CD4-positive, CD25-positive, alpha-beta regulatory T cell (primary cell): ENCODE results near the gene ADAD2. TPM values are rescaled to one million over a fixed set of nuclear protein-coding genes. Genes with fewer than 3 reads are reported as not detected.

Experiments
- ATAC-seq, 2 donors: fragments of 150-1000 bp; cut with Tn5 transposase; one replicate each; pipeline ENCODE4 v1.10.0; 2021; ENCODE audit warnings: low read depth in 2 of 2, moderate number of reproducible peaks in 2 of 2, moderate library complexity in 1 of 2
- DNase-seq, 3 donors: peaks; one replicate each; pipeline versions ENCODE4 v3.0.0 to v3.0.0-alpha.2; 2012 to 2022; ENCODE audit warnings: mixed read lengths in 1 of 3
- H3K27ac ChIP-seq: one replicate; pipeline ENCODE4 v1.7.0; 2013; ENCODE audit warnings: mild to moderate bottlenecking, low read length; ENCODE audit not compliant: insufficient read depth, poor library complexity, severe bottlenecking
- H3K27me3 ChIP-seq: one replicate; pipeline ENCODE4 v1.7.0; 2013; ENCODE audit warnings: low read length; ENCODE audit not compliant: control insufficient read depth, insufficient read depth
- H3K36me3 ChIP-seq: one replicate; pipeline ENCODE4 v1.7.0; 2013; ENCODE audit warnings: mild to moderate bottlenecking, low read length, moderate library complexity; ENCODE audit not compliant: control insufficient read depth, insufficient read depth
- H3K4me1 ChIP-seq: 2 replicates; pipeline ENCODE4 v1.7.0; 2013; ENCODE audit warnings: mild to moderate bottlenecking, low read length; ENCODE audit not compliant: insufficient read depth, control insufficient read depth, poor library complexity, severe bottlenecking
- H3K4me3 ChIP-seq: one replicate; pipeline ENCODE4 v1.7.0; 2013; ENCODE audit warnings: low read depth, mild to moderate bottlenecking, low read length, moderate library complexity
- H3K9me3 ChIP-seq, 2 experiments: 1 replicate in 1 of 2; 2 replicates in 1 of 2; pipeline ENCODE4 v1.7.0; 2013; ENCODE audit warnings: low read length in 2 of 2, mild to moderate bottlenecking in 1 of 2, moderate library complexity in 1 of 2; ENCODE audit not compliant: control insufficient read depth in 2 of 2
- H3K27ac Mint-ChIP-seq, 3 donors: one replicate each; pipeline ENCODE4 v1.8.0; 2020 to 2022; ENCODE audit warnings: mild to moderate bottlenecking in 3 of 3, mixed read lengths in 3 of 3, moderate library complexity in 2 of 3
- H3K27me3 Mint-ChIP-seq: one replicate; pipeline ENCODE4 v1.8.0; 2022; ENCODE audit warnings: mild to moderate bottlenecking, mixed read lengths
- H3K36me3 Mint-ChIP-seq: one replicate; pipeline ENCODE4 v1.8.0; 2020; ENCODE audit warnings: mixed read lengths
- H3K4me1 Mint-ChIP-seq, 4 donors: one replicate each; pipeline ENCODE4 v1.8.0; 2020 to 2022; ENCODE audit warnings: mixed read lengths in 4 of 4, mild to moderate bottlenecking in 1 of 4
- H3K4me3 Mint-ChIP-seq, 4 donors: one replicate each; pipeline ENCODE4 v1.8.0; 2020 to 2022; ENCODE audit warnings: mild to moderate bottlenecking in 4 of 4, mixed read lengths in 4 of 4, moderate library complexity in 3 of 4
- H3K9me3 Mint-ChIP-seq, 7 donors: one replicate each; pipeline ENCODE4 v1.8.0; 2020 to 2022; ENCODE audit warnings: mixed read lengths in 7 of 7, mild to moderate bottlenecking in 3 of 7, moderate library complexity in 2 of 7
- polyA plus RNA-seq, 4 donors: library from polyadenylated mRNA; unstranded; fragments of 300-500 nt; fragmentation: Illumina TruSeq; gene quantifications; one replicate each; pipeline ENCODE4 v1.2.3, GENCODE V29; 2021
- total RNA-seq: library from RNA; stranded (reverse); gene quantifications from one replicate; pipeline ENCODE4 v1.2.3, GENCODE V29; 2022

ADAD2 gene
- total and polyA plus RNA-seq, 5 donors from 2014 or later = 0.07 to 0.40 (median 0.25) TPM; not detected in 2

DNA sequence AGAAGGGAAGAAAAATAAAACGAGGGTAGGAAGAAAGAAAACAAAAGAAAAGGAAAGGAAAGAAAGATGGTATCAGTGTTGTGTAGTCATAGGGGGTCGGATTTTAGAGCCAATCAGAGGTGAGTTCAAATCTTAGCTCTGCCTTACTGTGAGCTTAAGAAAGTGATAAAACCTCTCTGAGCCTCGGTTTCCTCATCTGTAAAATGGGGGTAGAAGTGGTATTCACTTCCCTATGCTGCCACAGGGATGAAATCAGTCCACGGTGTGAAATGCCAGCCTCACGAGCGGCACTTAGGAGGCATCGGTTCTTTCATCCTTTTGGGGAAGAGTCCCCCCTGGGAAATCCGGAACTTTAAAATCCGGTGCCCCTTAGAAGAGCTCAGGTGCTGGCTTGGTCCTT, 42.8 kb downstream of the ADAD2 start:
- no peak overlapping the region for H3K27ac ChIP-seq
- H3K36me3 ChIP-seq = no peaks in the 10 kb centered on the region
- no peak overlapping the region for H3K4me3 Mint-ChIP-seq
- no peaks in the 10 kb centered on the region for H3K36me3 Mint-ChIP-seq
- no peaks in the 10 kb centered on the region for H3K9me3 ChIP-seq
- no peaks in the 10 kb centered on the region for H3K27me3 ChIP-seq
- H3K4me3 ChIP-seq = no peak overlapping the region
- DNase-seq (no peak), ATAC-seq (no peak)
- peaks cover 17% of the 10 kb centered on the region for H3K27me3 Mint-ChIP-seq
- no peaks in the 10 kb centered on the region for H3K4me1 Mint-ChIP-seq
- no peak overlapping the region for H3K27ac Mint-ChIP-seq
- peaks cover 0 to 1% (median 0%) of the 10 kb centered on the region in 7 donors for H3K9me3 Mint-ChIP-seq
- no peaks in the 10 kb centered on the region for H3K4me1 ChIP-seq

DNA sequence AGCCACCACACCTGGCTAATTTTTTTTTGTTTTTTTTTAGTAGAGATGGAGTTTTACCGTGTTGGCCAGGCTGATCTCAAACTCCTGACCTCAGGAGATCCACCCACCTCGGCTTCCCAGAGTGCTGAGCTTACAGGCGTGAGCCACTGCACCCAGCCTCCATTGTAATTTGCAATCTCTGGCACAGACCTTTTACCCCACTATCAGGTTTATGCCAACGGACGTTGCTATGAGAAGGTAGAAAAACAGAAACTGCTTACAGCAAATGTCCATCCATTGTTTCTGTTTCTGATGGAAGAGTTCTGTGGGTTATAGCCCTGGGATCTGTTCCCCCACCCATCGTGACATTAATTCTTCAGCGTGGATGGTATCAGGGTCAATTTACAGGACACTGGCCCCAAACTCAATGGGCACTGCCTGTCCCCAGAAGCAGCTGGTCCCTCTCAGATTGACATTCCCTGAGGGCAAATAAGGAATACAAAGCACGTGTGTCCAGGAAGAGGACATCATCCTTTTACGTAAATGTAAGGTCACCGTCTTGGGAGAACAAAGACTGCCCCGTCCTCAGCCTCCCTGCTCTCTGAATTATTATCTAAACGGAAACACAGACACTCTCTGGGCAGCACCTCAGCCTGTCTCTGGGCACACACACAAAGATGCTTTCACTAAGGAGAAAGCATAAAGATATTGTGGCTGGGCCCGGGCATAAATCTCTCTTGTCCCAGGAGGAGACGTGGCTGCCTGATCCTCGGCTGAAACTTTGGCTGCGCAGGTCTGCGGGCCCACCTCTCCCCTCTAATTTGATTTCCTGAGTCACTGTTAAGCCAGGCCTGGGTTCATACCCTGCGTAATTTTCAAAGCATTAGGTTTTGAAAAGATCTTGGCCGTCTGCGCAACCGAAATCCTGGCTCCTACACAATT, 43.6 kb downstream of the ADAD2 start:
- Histone ChIP-seq H3K9me3 (no peaks in the 10 kb centered on the region), H3K4me3 (no peak overlapping the region), H3K27ac (no peak overlapping the region), H3K27me3 (no peaks in the 10 kb centered on the region), H3K4me1 (no peaks in the 10 kb centered on the region), H3K36me3 (no peaks in the 10 kb centered on the region)
- no peak for DNase-seq
- ATAC-seq = no peak
- no peak overlapping the region for H3K4me3 Mint-ChIP-seq
- peaks cover 0 to 1% (median 0%) of the 10 kb centered on the region in 7 donors for H3K9me3 Mint-ChIP-seq
- H3K4me1 Mint-ChIP-seq = no peaks in the 10 kb centered on the region
- peaks cover 17% of the 10 kb centered on the region for H3K27me3 Mint-ChIP-seq
- no peak overlapping the region for H3K27ac Mint-ChIP-seq
- H3K36me3 Mint-ChIP-seq = no peaks in the 10 kb centered on the region

DNA sequence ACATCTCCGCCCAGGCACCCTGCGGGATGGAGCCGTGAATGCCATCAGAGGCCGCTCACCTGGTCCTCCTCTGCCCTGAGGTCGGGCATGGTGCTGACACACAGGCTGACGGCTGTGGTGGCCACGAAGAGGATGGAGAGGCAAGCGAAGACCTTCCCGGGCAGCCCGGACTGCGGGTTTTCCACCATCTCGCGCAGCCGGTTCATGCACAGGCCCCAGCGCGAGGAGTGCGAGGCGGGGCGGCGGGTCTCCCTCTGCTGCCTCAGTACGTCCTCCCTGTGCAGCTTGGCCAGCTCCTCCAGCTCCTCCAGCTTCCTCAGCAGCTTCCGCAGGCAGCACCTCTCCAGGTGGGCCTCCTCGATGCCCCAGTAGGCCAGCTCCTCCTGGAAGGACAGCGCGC, 45.7 kb downstream of the ADAD2 start:
- ATAC-seq (no peak), DNase-seq (no peak)
- Histone ChIP-seq H3K27ac (no peak overlapping the region), H3K36me3 (no peaks in the 10 kb centered on the region), H3K9me3 (no peaks in the 10 kb centered on the region), H3K4me3 (no peak overlapping the region), H3K27me3 (no peaks in the 10 kb centered on the region), H3K4me1 (no peaks in the 10 kb centered on the region)
- H3K27me3 Mint-ChIP-seq = peaks cover 25% of the 10 kb centered on the region
- no peak overlapping the region for H3K27ac Mint-ChIP-seq
- no peak overlapping the region for H3K4me3 Mint-ChIP-seq
- no peaks in the 10 kb centered on the region for H3K4me1 Mint-ChIP-seq
- no peaks in the 10 kb centered on the region for H3K36me3 Mint-ChIP-seq
- H3K9me3 Mint-ChIP-seq = peaks cover 0 to 1% (median 0%) of the 10 kb centered on the region in 7 donors

DNA sequence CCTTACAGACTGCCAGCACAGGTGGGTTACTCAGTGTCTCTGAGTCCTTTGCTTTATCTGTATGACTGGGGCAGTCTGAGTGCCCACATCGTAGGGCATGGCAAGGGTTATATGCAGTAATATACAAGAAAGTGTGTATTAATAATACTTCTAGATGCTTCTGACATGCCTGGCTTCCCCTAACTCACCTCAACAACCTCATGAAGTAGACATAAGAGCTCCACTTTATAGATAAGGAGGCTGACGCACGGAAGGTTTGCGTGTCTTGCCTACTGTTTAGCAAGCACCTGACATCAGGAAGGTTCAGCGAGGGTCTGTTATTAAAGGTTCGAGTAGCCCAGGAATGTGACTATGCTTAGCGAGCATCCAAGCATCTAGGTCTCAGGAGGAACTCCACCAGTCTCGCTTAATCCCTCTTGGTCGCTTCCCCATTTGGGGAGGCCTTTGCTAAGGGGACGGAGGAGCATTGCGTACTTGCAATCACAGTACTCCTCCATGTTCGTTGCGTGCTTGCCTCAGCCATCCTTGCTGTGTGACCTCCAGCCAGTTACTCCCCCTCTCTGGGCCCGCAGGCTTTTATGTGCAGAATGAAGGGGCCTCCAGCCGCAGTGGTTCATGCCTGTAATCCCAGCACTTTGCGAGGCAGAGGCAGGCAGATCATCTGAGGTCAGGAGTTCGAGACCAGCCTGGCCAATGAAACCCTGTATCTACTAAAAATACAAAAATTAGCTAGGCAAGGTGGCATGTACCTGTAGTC, 47.2 kb downstream of the ADAD2 start:
- Mint-ChIP-seq H3K9me3 (peaks cover 0 to 3% (median 0%) of the 10 kb centered on the region in 7 donors), H3K27me3 (peaks cover 27% of the 10 kb centered on the region), H3K27ac (no peak overlapping the region), H3K4me3 (no peak overlapping the region), H3K36me3 (no peaks in the 10 kb centered on the region), H3K4me1 (no peaks in the 10 kb centered on the region)
- Histone ChIP-seq H3K9me3 (no peaks in the 10 kb centered on the region), H3K4me1 (no peaks in the 10 kb centered on the region), H3K4me3 (no peak overlapping the region), H3K27ac (no peak overlapping the region), H3K27me3 (peaks cover 2% of the 10 kb centered on the region), H3K36me3 (no peaks in the 10 kb centered on the region)
- no peak for ATAC-seq
- no peak for DNase-seq

DNA sequence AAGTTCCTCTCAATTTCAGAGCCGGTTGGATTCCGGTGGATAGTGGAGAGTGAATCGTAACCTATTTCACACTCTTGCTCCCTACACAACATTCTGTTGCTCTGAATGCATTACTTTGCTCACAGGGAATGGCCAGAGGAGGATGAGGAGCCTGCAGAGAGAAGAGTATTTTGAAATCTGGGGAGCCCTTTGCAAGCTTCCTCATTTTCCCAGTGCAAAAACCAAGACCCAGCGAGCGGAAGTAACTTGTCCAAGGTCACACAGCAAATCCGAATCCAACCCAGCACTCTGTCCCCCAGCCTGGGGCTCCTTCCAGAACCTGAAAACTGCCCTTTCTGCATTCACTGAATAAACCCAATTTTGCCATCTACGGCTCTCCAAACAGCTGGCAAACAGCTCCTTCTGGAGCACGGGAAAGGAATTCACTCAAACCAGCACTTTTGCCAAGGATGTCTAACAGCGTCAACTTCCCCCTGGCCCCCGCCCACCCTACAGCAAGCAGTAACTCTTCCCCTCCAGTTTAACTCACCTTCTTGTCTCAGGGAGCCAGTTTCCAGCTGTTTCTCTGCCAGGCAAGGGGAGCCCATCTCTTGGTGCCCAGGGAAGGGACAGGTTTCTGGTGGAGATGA, 48.3 kb downstream of the ADAD2 start:
- Mint-ChIP-seq H3K27ac (no peak overlapping the region), H3K4me3 (no peak overlapping the region), H3K27me3 (peaks cover 18% of the 10 kb centered on the region), H3K4me1 (no peaks in the 10 kb centered on the region), H3K9me3 (peaks cover 0 to 3% (median 0%) of the 10 kb centered on the region in 7 donors), H3K36me3 (no peaks in the 10 kb centered on the region)
- Histone ChIP-seq H3K27ac (no peak overlapping the region), H3K36me3 (no peaks in the 10 kb centered on the region), H3K27me3 (peaks cover 2% of the 10 kb centered on the region), H3K4me1 (no peaks in the 10 kb centered on the region), H3K4me3 (no peak overlapping the region), H3K9me3 (no peaks in the 10 kb centered on the region)
- ATAC-seq (no peak), DNase-seq (no peak)

DNA sequence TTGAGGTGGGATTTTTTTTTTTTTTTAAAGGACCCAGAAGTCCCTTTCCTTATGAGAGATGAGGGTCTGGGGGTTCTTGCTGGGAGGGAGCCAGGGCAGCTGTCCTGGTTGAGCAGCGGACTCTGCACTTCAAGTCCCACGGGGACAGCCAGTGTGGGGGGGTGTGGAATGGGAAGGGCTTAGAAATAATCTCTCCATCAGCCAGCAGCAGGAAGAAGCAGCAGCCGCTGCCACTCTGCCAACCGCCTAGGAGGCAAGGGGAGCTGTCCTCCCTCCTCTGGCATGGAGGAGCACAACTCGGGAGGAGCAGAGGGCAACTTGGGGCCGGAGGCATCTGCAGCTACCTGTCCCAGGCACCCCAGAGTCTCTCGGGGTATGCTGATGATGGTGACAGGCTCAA, 49.0 kb downstream of the ADAD2 start, which contains the start of gene KCNG4:
KCNG4 (minus strand) TSS at position 104 of the 400 bp plus-strand sequence. CDS start 2,527 bp downstream, outside the sequence.
- H3K27me3 Mint-ChIP-seq = peaks cover 18% of the 10 kb centered on the region

DNA sequence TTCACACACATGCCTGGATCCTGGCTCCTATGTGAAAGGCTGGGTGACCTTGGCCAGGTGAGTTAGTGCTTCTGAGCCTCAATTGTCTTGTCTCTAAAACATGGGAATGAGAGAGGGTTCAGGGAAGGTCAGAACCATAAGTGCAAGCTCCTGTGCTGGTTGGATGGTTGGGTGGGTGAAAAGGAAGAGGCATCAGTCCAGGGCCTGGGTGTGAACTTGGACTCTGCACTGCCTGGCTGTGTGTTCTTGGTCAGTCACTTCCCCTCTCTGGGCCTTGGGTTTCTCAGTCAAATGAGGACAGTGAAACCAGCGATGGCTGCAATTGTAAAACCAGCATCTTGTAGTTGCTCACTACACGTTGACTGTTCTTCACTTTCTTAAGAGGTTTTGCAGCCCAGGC, 49.5 kb downstream of the ADAD2 start:
- Mint-ChIP-seq H3K27ac (no peak overlapping the region), H3K36me3 (no peaks in the 10 kb centered on the region), H3K9me3 (peaks cover 0 to 3% (median 0%) of the 10 kb centered on the region in 7 donors), H3K4me1 (no peaks in the 10 kb centered on the region), H3K27me3 (peaks cover 18% of the 10 kb centered on the region), H3K4me3 (no peak overlapping the region)
- H3K27me3 ChIP-seq = peaks cover 2% of the 10 kb centered on the region
- H3K27ac ChIP-seq = no peak overlapping the region
- H3K36me3 ChIP-seq = no peaks in the 10 kb centered on the region
- no peaks in the 10 kb centered on the region for H3K4me1 ChIP-seq
- no peak for ATAC-seq
- no peaks in the 10 kb centered on the region for H3K9me3 ChIP-seq
- DNase-seq = no peak
- no peak overlapping the region for H3K4me3 ChIP-seq

More for the DNA sequence above, 49.0 kb downstream of the ADAD2 start, which contains the start of gene KCNG4:
- no peaks in the 10 kb centered on the region for H3K36me3 ChIP-seq
- peaks cover 2% of the 10 kb centered on the region for H3K27me3 ChIP-seq
- H3K9me3 ChIP-seq = no peaks in the 10 kb centered on the region
- ATAC-seq (no peak), DNase-seq (no peak)
- Mint-ChIP-seq H3K9me3 (peaks cover 0 to 3% (median 0%) of the 10 kb centered on the region in 7 donors), H3K36me3 (no peaks in the 10 kb centered on the region), H3K27ac (no peak within 1 kb of the TSS), H3K4me1 (no peaks in the 10 kb centered on the region), H3K4me3 (no peak within 1 kb of the TSS)
- H3K4me1 ChIP-seq = no peaks in the 10 kb centered on the region
- H3K4me3 ChIP-seq = no peak within 1 kb of the TSS
- H3K27ac ChIP-seq = no peak within 1 kb of the TSS
